ENCODE measurements around the gene NRCAM.

Gene NRCAM

GRCh38 chr7:108459922-108460551, 3.8 kb upstream of the NRCAM start:
- DNase-seq (ENCODE audit: low read depth in 1 of 2, low spot score in 1 of 2), result no peak

GRCh38 chr7:108457871-108458270, 1.6 kb upstream of the NRCAM start:
- no peak for DNase-seq (ENCODE audit: low read depth in 1 of 2, low spot score in 1 of 2)

- DNase-seq (ENCODE audit: low read depth in 1 of 2, low spot score in 1 of 2), result no peak
Measured at GRCh38 chr7:108456845-108457540, 757 bp upstream of the NRCAM start.

- DNase-seq (ENCODE audit: low read depth in 1 of 2, low spot score in 1 of 2), result no peak
Measured at GRCh38 chr7:108455551-108455997, 662 bp downstream of the NRCAM start.

GRCh38 chr7:108454674-108455550, 1.3 kb downstream of the NRCAM start:
- DNase-seq (ENCODE audit: low read depth in 1 of 2, low spot score in 1 of 2), result no peak

GRCh38 chr7:108454317-108454673, 1.9 kb downstream of the NRCAM start:
- no peak for DNase-seq (ENCODE audit: low read depth in 1 of 2, low spot score in 1 of 2)

- DNase-seq (ENCODE audit: low read depth in 1 of 2, low spot score in 1 of 2), result no peak
Measured at GRCh38 chr7:108453320-108453719, 2.9 kb downstream of the NRCAM start.

GRCh38 chr7:108452707-108453106, 3.5 kb downstream of the NRCAM start:
- DNase-seq (ENCODE audit: low read depth in 1 of 2, low spot score in 1 of 2), result no peak

GRCh38 chr7:108451296-108451848, 4.9 kb downstream of the NRCAM start:
- DNase-seq (ENCODE audit: low read depth in 1 of 2, low spot score in 1 of 2), result no peak

- no peak for DNase-seq (ENCODE audit: low read depth in 1 of 2, low spot score in 1 of 2)
Measured at GRCh38 chr7:108450160-108450559, 6.1 kb downstream of the NRCAM start.

GRCh38 chr7:108449521-108449920, 6.7 kb downstream of the NRCAM start:
- DNase-seq (ENCODE audit: low read depth in 1 of 2, low spot score in 1 of 2), result no peak

- DNase-seq (ENCODE audit: low read depth in 1 of 2, low spot score in 1 of 2), result no peak
Measured at GRCh38 chr7:108448584-108449505, 7.4 kb downstream of the NRCAM start.

GRCh38 chr7:108442039-108442568, 14.1 kb downstream of the NRCAM start:
- DNase-seq (ENCODE audit: low read depth in 1 of 2, low spot score in 1 of 2), result no peak

GRCh38 chr7:108441392-108441955, 14.8 kb downstream of the NRCAM start:
- no peak for DNase-seq (ENCODE audit: low read depth in 1 of 2, low spot score in 1 of 2)

- no peak for DNase-seq (ENCODE audit: low read depth in 1 of 2, low spot score in 1 of 2)
Measured at GRCh38 chr7:108440613-108441012, 15.6 kb downstream of the NRCAM start.

GRCh38 chr7:108436906-108437305, 19.3 kb downstream of the NRCAM start:
- DNase-seq (ENCODE audit: low read depth in 1 of 2, low spot score in 1 of 2), result no peak

- DNase-seq (ENCODE audit: low read depth in 1 of 2, low spot score in 1 of 2), result no peak
Measured at GRCh38 chr7:108434010-108434409, 22.2 kb downstream of the NRCAM start.

GRCh38 chr7:108431099-108431498, 25.1 kb downstream of the NRCAM start:
- no peak for DNase-seq (ENCODE audit: low read depth in 1 of 2, low spot score in 1 of 2)

- DNase-seq (ENCODE audit: low read depth in 1 of 2, low spot score in 1 of 2), result no peak
Measured at GRCh38 chr7:108430664-108431063, 25.6 kb downstream of the NRCAM start.

GRCh38 chr7:108427766-108428165, 28.5 kb downstream of the NRCAM start:
- DNase-seq (ENCODE audit: low read depth in 1 of 2, low spot score in 1 of 2), result no peak
